ENCODE measurements around the gene KLHL42. TPM values are rescaled to one million over a fixed set of nuclear protein-coding genes. Genes with fewer than 3 reads are reported as not detected.

The KLHL42 gene, protein sequence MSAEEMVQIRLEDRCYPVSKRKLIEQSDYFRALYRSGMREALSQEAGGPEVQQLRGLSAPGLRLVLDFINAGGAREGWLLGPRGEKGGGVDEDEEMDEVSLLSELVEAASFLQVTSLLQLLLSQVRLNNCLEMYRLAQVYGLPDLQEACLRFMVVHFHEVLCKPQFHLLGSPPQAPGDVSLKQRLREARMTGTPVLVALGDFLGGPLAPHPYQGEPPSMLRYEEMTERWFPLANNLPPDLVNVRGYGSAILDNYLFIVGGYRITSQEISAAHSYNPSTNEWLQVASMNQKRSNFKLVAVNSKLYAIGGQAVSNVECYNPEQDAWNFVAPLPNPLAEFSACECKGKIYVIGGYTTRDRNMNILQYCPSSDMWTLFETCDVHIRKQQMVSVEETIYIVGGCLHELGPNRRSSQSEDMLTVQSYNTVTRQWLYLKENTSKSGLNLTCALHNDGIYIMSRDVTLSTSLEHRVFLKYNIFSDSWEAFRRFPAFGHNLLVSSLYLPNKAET
- 10.7 and 12.5 TPM in 2 replicates for total RNA-seq

GRCh38 chr12:27779920-27780611 lies at the start of gene KLHL42, which contains the start of gene MANSC4:
Gene KLHL42 (plus strand): TSS chr12:27780233. CDS start chr12:27780331, 98 bp downstream.
Gene MANSC4 (minus strand): TSS chr12:27780236. CDS start chr12:27771276, 8,960 bp downstream.

Other genes starting within 250 kb of the KLHL42 start
- gene REP15, start 83.8 kb upstream of the KLHL42 start, total RNA-seq, result 0.54 and 0.65 TPM in 2 replicates
- 46.4 and 55.7 TPM in 2 replicates for gene MRPS35, start 69.4 kb upstream of the KLHL42 start, total RNA-seq
- gene MANSC4, start within 50 bp of the KLHL42 start, total RNA-seq, result not detected in 2 replicates
- gene PTHLH, start 192.5 kb downstream of the KLHL42 start, total RNA-seq, result not detected in 2 replicates

Measured in cardiac atrium fibroblast (primary cell).